ENCODE results near the gene NECTIN1.

NECTIN1 gene, protein sequence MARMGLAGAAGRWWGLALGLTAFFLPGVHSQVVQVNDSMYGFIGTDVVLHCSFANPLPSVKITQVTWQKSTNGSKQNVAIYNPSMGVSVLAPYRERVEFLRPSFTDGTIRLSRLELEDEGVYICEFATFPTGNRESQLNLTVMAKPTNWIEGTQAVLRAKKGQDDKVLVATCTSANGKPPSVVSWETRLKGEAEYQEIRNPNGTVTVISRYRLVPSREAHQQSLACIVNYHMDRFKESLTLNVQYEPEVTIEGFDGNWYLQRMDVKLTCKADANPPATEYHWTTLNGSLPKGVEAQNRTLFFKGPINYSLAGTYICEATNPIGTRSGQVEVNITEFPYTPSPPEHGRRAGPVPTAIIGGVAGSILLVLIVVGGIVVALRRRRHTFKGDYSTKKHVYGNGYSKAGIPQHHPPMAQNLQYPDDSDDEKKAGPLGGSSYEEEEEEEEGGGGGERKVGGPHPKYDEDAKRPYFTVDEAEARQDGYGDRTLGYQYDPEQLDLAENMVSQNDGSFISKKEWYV

DNA sequence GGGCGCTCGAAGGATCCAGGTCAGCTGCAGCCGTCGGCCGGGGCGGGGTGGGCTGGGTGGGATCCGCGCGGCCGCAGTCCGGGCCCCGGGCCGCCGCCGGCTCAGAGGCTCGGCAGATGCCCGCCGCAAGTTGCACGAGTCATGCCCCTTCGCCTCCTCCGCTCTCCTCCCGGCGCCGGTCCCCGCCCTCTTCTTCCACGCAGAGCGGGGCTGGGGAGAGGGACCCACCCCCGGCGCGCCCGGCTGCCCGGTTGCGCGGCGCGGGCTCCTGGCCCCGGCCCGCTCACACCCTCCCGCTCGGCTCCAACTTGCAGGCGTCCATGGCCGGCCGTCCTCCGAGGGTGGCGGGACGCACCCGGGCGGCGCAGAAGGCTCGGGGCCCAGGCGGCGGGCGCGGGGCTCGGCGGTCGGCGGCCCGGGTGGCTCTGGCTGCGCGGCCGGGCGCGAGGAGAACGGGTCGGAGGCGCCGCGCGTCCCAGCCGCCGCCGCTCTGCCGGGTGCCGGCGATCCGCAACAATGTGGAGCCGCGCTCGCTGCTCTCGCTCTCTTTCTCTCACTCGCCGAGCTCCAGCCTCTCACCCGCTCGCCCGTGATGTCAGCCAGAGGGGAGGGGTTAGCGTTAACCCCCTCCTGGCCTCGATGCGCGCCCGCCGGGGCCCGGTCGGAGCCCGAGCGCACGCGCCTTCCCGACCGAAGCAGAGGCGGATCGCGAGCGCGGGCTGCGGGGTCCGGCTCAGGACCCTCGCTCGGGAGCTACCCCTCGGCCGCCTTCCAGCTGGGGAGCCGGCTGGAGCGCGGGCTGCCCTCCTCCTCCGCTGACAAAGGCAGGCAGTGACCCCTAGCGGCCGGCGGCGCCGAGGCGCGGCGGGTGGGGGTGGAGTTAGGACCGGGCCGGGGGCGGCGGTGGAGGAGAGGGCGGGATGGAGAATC is at the start of gene NECTIN1:
Gene NECTIN1 (minus strand): TSS at position 550 of the 930 bp plus-strand sequence. CDS start 647 bp downstream, outside the sequence.
- H3K4me3 ChIP-seq (ENCODE audit: control insufficient read depth, low read depth, low read length) = peak within 1 kb of the TSS; percentile 61
- TF ChIP-seq, protein P1, sequence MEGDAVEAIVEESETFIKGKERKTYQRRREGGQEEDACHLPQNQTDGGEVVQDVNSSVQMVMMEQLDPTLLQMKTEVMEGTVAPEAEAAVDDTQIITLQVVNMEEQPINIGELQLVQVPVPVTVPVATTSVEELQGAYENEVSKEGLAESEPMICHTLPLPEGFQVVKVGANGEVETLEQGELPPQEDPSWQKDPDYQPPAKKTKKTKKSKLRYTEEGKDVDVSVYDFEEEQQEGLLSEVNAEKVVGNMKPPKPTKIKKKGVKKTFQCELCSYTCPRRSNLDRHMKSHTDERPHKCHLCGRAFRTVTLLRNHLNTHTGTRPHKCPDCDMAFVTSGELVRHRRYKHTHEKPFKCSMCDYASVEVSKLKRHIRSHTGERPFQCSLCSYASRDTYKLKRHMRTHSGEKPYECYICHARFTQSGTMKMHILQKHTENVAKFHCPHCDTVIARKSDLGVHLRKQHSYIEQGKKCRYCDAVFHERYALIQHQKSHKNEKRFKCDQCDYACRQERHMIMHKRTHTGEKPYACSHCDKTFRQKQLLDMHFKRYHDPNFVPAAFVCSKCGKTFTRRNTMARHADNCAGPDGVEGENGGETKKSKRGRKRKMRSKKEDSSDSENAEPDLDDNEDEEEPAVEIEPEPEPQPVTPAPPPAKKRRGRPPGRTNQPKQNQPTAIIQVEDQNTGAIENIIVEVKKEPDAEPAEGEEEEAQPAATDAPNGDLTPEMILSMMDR (conservative IDR thresholded peaks at IDR 0.05; ENCODE audit: control insufficient read depth, insufficient read depth, low read depth, low read length) = peak; percentile 48
- peak; percentile 75 for DNase-seq (ENCODE audit: low read depth)

DNA sequence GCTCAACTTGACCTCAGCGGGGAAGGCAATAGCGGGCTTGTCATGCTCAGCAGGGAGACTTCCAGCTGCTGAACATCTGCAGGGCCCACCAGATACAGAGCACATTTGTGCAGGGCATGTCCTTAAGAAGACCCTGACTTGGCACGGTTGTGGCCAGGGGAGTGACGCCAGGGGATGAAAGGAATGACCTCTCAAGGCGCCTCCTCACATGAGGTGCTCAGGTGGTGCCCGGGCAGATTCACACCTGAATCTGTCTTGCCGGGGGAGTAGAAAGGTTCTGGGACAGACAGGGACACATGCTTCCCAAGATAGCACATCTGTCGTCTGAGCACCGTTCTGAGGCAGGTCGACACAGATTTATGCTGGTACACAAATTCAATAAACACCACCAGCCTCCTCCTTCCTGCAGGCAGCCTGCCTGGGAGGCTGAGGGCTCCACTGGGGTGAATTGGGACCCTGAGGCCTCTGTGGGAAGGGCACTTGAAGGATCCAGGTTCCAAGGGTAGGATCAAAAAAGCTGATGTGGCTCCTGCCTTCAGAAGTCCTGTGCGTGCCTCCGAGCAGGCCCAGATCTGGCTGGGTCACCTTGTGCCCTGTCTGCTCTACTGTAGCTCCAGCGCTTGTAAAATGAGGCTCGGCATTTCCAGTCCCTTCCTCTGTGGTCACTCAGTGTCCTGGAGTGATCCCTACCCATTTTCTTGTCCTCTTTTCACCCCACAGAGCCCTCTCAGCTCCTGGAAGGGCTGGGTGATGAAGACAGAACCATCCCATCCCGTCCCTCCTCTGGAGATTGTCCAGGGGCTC is 49.6 kb upstream of the NECTIN1 start:
- TF ChIP-seq, protein P1 (conservative IDR thresholded peaks at IDR 0.05; ENCODE audit: control insufficient read depth, insufficient read depth, low read depth, low read length) = no peak
- no peak overlapping the region for H3K4me3 ChIP-seq (ENCODE audit: control insufficient read depth, low read depth, low read length)
- no peak for DNase-seq (ENCODE audit: low read depth)

DNA sequence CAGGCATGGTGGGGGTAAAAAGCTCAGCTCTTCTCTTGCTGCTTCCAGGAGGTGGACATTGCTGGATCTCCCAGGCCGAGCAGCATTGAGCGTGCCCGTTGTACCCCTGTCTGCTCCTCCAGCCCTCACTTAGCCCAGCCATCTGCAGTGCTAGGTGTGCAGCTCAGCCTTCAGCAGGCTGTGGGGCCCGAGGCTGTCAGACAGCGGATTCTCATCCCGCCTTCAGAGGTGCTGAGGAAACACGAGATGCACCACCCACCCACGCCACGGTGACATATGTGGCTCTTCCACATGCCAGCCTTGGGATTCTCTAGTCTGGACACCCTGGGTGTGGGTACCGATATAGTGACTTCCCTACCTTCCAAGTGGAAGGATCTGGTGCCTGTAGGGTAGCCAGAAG is 48.9 kb upstream of the NECTIN1 start:
- TF ChIP-seq, protein P1 (conservative IDR thresholded peaks at IDR 0.05; ENCODE audit: control insufficient read depth, insufficient read depth, low read depth, low read length) = no peak
- DNase-seq (ENCODE audit: low read depth) = no peak
- H3K4me3 ChIP-seq (ENCODE audit: control insufficient read depth, low read depth, low read length) = no peak overlapping the region

DNA sequence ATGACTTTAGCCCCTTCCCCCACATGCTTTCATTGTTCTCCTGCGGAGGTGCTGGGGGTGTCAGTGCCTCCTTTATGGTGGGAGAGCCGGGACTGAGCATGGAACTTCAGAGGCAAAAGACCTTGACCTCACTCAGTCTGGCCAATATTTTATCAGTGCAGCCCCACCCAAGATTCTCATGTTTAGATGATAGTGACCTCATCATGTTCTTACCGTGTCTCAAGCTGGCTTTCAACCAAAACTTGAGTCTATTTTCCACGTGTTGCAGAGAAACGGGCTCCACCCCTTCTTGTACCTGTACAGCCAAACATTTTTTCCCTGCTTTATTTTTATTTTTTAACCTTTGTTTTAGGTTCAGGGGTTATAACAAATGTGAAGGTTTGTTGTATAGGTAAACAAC is 47.7 kb upstream of the NECTIN1 start:
- no peak overlapping the region for H3K4me3 ChIP-seq (ENCODE audit: control insufficient read depth, low read depth, low read length)
- TF ChIP-seq, protein P1 (conservative IDR thresholded peaks at IDR 0.05; ENCODE audit: control insufficient read depth, insufficient read depth, low read depth, low read length) = no peak
- no peak for DNase-seq (ENCODE audit: low read depth)

DNA sequence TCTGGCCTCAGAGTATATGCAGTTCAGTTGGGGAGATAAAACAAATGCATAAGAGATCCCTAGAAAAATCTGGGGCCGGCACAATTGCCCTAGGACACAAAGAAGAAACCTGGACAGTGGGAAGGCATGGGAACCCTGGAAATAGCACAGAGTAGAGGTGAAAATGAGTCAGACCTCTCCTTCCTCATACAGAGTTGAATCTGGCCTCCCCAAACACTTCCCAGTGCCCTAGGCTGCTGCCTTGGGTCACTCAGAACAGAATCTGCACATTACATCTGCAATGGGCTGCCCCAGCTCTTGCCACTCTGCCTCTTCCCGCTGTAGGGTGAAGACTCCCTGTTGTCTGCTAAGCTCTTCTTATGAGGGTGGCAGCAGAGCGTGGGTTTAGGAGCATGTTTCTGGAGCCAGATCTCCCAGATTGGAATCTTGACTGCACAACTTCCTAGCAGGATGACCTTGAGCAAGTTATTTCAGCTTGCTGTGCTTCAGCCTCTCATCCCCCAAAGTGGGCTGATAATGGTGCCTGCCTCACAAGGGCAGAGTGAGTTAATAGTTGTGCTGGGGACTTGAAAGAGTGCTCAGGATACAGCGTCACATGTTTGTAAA is 47.1 kb upstream of the NECTIN1 start:
- TF ChIP-seq, protein P1 (conservative IDR thresholded peaks at IDR 0.05; ENCODE audit: control insufficient read depth, insufficient read depth, low read depth, low read length) = no peak
- DNase-seq (ENCODE audit: low read depth) = no peak
- no peak overlapping the region for H3K4me3 ChIP-seq (ENCODE audit: control insufficient read depth, low read depth, low read length)
